HK-2 (cell line): ENCODE measurements around the gene PNPLA2.

ENCODE experiments used
- DNase-seq: peaks from one replicate; pipeline ENCODE4 v3.0.0-alpha.2; 2018; ENCODE audit not compliant: unreplicated experiment

PNPLA2 gene

GRCh38 chr11:843818-844692, 25.3 kb downstream of the PNPLA2 start:
- peak; percentile 89 for DNase-seq

DNA sequence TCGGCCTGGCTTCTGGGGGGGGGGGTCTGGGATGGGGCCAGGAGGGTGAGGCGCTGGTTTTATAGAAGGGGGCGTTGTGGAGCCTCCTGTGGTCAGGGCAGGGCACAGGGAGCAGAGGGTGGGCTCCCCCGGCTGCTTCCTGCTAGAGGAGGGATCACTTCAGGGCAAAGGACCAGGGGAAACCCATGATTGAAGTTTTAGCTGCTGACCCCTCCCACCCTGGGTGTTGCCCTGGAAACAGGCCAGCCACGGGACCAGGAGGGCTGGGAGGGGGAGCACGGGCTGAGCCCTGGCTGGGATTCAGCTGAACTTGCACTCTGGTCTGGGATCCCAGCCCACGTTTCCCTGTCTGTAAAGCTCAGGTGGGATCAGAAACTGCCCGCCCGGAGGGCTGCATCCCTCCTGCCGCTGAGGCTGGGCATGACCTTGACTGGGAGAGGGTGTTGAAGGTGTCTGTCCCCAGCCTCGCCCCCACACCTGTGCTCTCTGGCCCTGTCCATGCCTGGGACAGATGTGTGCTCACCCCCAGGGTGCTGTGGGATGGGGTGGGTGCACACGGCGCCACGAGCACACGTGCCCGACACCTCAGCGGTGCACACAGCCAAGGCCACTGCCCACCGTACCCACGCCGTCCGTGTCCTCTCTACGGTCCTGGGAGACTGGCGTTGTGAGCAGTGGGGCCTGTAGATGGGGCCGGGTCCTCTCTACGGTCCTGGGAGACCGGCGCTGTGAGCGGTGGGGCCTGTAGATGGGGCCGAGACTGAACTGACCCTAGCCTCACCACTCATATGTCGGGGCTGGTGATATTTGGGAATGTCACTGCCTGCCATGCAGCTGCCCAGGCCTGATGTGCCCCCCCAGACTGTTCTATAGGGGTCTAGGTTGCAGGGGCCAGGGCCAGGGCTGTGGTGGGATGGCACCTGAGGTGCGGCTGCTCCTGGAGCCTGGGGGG, 26.3 kb downstream of the PNPLA2 start:
- peak; percentile 74 for DNase-seq

DNA sequence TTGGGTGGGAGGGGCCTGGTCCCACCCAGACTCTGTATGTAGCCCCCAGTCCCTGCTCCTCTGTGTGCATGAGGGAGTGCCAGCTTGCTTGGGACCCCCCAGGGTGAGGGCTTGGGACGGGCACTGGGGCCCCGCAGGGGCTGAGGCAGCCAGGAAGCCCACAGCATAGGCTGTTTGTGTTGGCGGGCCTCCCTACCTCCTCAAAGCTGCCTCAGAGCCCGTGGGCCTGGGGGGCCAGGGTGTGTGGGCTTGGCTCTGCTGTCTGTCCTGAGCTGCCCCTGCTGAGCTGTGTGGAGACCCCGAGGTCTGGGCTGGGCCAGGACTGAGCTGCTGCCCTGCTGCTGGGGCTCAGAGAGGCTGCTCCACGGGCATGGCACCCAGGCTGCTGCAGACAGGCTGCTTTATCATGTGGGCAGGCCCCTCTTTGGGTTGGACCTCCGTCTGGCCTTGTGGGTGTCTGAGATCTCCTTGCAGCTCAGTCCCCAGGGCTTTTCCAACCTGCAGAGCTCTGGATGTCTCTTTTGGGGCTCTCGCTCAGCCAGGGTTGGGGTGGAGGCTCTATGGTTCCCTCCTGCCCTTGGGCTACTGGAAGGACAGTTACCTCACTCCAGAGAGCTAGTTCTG, 27.3 kb downstream of the PNPLA2 start:
- no peak for DNase-seq

DNA sequence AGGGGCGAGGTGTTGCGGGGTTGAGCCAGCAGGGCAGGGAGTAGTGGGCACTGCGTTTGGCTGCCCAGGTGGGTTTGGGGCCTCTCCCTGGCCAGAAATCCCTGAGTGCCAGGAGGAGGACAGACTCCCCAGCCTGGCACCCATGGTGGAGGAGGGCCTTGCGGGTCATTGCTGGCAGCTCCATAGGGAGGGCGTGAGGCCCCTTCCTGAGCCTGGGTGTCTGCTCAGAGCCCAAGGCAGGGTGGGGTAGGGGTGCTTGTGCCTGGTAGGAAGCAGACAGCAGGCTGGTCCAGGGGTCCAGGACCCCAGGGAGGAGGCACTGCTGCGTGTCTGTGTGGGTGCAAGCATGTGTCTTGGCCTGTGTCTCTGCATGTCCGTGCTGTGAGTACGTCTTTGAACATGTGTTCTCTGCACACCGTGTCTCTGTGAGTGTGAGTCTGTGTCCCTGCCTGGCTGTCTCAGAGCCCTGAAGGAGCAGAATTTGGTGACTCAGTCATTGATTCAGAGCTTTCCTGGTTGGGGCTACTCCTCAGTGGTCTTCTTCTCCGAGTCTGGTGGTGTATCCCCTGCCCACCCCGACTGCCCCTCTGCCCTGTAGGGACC, 27.9 kb downstream of the PNPLA2 start:
- no peak for DNase-seq

GRCh38 chr11:847876-848275, 29.2 kb downstream of the PNPLA2 start:
- DNase-seq: no peak

DNA sequence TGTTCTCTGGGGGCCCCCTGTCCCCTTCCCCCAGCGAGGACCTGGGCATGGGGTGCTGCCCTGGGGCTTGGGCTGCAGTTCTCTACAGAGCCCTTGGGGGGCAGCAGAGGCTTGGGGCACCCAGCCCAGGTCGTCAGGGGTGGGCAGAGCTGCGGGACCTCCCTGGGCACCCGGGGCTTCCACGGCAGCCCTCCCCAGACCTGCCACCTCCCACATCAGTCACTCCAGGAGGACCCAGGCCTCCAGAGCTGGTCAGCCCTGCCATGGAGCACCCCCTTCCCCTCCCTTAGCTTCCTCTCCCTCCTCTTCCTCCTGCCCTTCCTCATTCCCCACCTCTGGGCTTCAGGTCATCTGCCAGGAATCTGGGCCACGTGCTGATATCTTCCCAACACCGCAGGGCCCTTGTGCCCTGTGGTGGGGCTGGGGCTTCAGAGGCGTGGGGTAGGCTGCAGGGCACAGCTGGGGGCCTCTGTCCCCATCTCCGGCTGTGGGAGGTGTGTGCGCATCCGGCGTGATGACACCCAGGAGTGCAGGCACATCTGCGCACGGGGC, 29.7 kb downstream of the PNPLA2 start:
- no peak for DNase-seq

- no peak for DNase-seq
Measured at GRCh38 chr11:849104-849824, 30.6 kb downstream of the PNPLA2 start.

DNA sequence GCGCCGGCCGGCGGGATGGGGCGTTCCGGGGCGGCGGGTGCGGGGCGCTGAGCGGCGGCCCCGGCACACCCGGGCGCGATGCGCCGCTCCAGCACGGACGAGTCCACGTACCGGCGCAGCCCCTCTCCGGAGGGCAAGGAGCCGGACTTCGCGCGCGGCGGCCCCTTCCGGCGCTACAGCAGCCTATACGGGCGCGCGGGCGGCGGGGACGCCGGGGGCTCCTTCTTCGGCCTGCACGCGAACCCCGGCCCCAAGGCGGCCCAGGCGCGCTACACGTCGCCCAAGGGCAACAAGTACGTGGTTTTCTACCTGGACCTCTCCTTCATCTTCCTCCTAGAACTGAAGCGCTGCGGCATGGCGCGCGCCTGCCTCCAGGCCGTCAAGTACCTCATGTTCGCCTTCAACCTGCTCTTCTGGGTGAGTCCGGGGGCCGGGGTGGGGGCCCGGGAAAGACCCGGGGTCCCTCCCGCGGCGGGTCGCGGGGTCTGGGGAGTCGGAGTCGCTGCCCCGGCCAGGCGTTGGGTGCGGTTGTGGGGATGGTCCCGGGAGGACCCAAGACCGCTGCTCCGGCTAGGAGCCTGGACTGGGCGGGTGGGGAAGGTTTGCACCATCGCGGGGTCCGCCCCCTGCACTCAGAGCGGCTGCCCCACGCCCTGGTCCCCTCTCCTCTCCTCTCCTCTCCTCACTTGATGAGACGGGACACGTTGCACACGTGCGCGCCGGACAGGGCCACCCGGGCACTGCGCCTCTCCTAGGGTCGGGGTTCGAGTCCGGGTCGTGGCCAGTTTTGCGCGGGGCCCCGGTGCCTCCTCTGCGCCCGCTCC, 31.4 kb downstream of the PNPLA2 start:
- DNase-seq: no peak

- DNase-seq: no peak
Measured at GRCh38 chr11:850775-851763, 32.4 kb downstream of the PNPLA2 start.

- no peak for DNase-seq
Measured at GRCh38 chr11:852762-853161, 34.0 kb downstream of the PNPLA2 start.

GRCh38 chr11:853682-854448, 35.2 kb downstream of the PNPLA2 start:
- no peak for DNase-seq

DNA sequence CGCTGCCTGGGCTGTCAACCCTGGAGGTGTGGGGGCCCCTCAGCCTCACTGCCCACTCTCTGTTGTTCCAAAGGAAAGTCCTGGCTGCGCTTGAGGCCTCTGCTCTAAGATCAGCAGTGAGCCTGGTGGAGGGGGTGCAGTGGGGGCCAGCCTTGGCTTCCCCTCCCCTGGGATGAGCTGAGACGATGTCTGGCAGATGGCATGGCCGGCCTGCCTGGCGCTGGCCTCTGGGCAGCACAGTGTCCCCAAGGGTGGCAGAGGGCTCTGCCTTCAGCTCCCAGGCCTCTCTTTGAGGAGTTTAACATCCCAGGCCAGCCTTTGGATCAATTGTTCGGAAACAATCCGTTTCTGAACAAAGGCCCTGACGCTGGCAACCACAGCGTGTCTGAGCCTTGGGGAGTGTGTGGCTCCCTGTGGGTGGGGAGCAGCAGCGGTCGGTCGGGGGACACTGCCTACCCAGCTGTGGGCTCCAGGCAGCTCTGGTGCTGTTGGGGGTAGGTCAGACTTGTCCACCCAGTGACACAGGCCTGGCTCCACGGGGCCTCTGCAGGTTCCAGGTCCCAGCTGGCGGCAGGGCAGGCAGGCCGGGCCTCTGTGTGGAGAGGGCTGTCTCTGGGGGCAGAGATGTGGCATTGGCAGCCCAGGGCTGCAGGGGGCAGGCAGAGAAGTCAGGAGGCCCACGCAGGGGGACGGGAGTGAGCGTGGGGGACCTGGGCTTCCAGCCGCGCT, 36.1 kb downstream of the PNPLA2 start:
- DNase-seq: no peak

DNA sequence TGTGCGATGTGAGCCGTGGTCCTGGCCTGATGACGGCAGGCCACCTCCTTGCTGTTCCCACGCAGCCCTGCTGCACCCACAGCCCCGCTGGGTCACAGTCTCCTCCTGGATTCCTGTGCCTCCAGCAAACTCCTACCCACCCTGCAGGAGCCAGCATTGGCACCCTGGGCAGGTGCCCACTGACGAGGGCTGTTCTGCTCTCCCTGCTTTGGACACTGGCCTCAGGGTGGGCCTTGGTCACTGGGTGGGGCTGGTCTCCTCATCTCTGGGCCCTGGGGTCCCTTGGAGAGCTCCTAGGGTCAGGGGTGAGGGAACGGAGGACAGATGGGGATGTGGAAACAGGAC, 36.6 kb downstream of the PNPLA2 start:
- DNase-seq: no peak

- DNase-seq: no peak
Measured at GRCh38 chr11:855796-856195, 37.1 kb downstream of the PNPLA2 start.

GRCh38 chr11:856397-856796, 37.7 kb downstream of the PNPLA2 start:
- DNase-seq: no peak

DNA sequence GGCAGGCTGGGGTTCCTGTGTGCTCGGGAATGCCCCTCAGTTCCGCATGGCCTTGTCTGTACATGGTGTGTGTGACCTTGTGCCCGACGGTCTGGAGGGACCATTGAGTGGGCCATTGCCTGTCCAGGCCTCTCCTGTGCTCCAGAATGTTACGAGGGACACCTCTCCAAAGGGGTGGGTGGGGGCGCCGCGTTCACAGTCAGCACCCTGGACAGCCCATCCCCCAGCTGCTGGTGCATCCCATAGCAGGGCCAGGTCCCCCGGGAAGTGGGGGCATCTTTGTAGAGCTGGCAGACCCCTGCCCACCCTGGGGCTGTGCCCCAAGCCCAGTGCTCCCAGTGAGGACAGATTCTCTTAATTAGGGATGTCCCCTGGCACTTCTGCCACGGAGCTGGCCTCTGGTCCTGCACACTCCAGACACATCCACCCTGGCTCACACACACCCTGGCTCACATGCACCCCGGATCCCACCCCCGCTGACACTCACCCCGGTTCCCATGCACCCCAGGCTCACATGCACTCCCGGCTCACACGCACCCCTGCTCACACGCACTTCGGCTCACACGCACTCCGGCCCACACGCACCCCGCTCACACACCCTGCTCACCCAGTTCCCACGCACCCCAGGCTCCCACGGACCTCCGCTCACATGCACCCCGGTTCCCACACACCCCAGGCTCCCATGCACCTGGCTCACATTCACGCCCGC, 39.5 kb downstream of the PNPLA2 start:
- no peak for DNase-seq
